Spinal cord (tissue), 10 donors: Measurements from ENCODE around the gene ROR1. TPM values are rescaled to one million over a fixed set of nuclear protein-coding genes. Genes with fewer than 3 reads are reported as not detected.

Source experiments
- DNase-seq, 6 donors: peaks; one replicate each; pipeline versions ENCODE4 v3.0.0 to v3.0.0-alpha.2; 2013 to 2015; ENCODE audit warnings: low spot score in 6 of 6, low read depth in 4 of 6
- H3K27ac ChIP-seq: one replicate; pipeline ENCODE4 v1.5.1; 2013; ENCODE audit warnings: low read depth, low read length, control low read depth
- H3K27me3 ChIP-seq: one replicate; pipeline ENCODE4 v1.6.1; 2013; ENCODE audit warnings: low read length; ENCODE audit not compliant: control insufficient read depth, insufficient read depth
- H3K36me3 ChIP-seq: one replicate; pipeline ENCODE4 v1.6.1; 2013; ENCODE audit warnings: low read length; ENCODE audit not compliant: control insufficient read depth, insufficient read depth
- H3K4me1 ChIP-seq: one replicate; pipeline ENCODE4 v1.6.1; 2013; ENCODE audit warnings: low read length; ENCODE audit not compliant: control insufficient read depth, insufficient read depth
- H3K4me3 ChIP-seq: one replicate; pipeline ENCODE4 v1.5.1; 2013; ENCODE audit warnings: low read depth, low read length, control low read depth
- H3K9me3 ChIP-seq: one replicate; pipeline ENCODE4 v1.6.1; 2013; ENCODE audit warnings: low read length; ENCODE audit not compliant: control insufficient read depth, insufficient read depth
- WGBS: methylation state at CpG from one replicate; pipeline ENCODE4 v1.1.5; 2013; ENCODE audit warnings: missing lambda C conversion rate; ENCODE audit not compliant: insufficient coverage; 5-methylcytosine and 5-hydroxymethylcytosine counted together
- polyA plus RNA-seq, 2 donors: library from polyadenylated mRNA; unstranded; fragments of 120-200 nt; gene quantifications; one replicate each; pipeline ENCODE4 v1.2.1, GENCODE V29; 2013; ENCODE audit not compliant: insufficient read length in 2 of 2
- total RNA-seq, 2 donors: library from RNA; depleted of rRNA in 1 of 2; stranded (reverse); fragments of 120-200 nt in 1 of 2; fragments of >200 nt in 1 of 2; gene quantifications; one replicate each; pipeline versions ENCODE4 v1.2.3 to v1.2.4, GENCODE V29; 2013 to 2014
- donor health status: healthy.

Gene ROR1
- total and polyA plus RNA-seq, 4 donors: 4.0 to 16.5 (median 7.9) TPM

GRCh38 chr1:64150266-64150665 is 376.4 kb downstream of the ROR1 start:
- WGBS: 75% methylated on average over 3 of the region's 4 CpGs
- DNase-seq: no peak
- Histone ChIP-seq H3K4me3 (no peak overlapping the region), H3K4me1 (no peaks in the 10 kb centered on the region), H3K9me3 (no peaks in the 10 kb centered on the region), H3K27ac (no peak overlapping the region), H3K36me3 (no peaks in the 10 kb centered on the region), H3K27me3 (no peaks in the 10 kb centered on the region)

- H3K36me3 ChIP-seq: no peaks in the 10 kb centered on the region
- H3K9me3 ChIP-seq: no peaks in the 10 kb centered on the region
- DNase-seq: no peak
- WGBS: no CpG with 5 or more reads among the region's 2 CpGs
- H3K27ac ChIP-seq: no peak overlapping the region
- no peaks in the 10 kb centered on the region for H3K27me3 ChIP-seq
- no peak overlapping the region for H3K4me3 ChIP-seq
- H3K4me1 ChIP-seq: no peaks in the 10 kb centered on the region
These were observed 377.0 kb downstream of the ROR1 start for GRCh38 chr1:64150729-64151230.

GRCh38 chr1:64155278-64155677 is 381.5 kb downstream of the ROR1 start:
- WGBS: no CpG with 5 or more reads among the region's 1 CpG
- H3K4me1 ChIP-seq: no peaks in the 10 kb centered on the region
- H3K36me3 ChIP-seq: no peaks in the 10 kb centered on the region
- H3K27ac ChIP-seq: peak overlapping the region; percentile 6
- no peaks in the 10 kb centered on the region for H3K27me3 ChIP-seq
- peak in 2 of 6 donors; percentile 28 to 70 for DNase-seq
- no peak overlapping the region for H3K4me3 ChIP-seq
- H3K9me3 ChIP-seq: no peaks in the 10 kb centered on the region

- Histone ChIP-seq H3K27me3 (no peaks in the 10 kb centered on the region), H3K36me3 (no peaks in the 10 kb centered on the region), H3K4me1 (peaks cover 12% of the 10 kb centered on the region), H3K9me3 (no peaks in the 10 kb centered on the region), H3K27ac (peak overlapping the region; percentile 22), H3K4me3 (no peak overlapping the region)
- peak in 1 of 6 donors; percentile 58 for DNase-seq
- WGBS: no CpG with 5 or more reads among the region's 1 CpG
These were observed 387.6 kb downstream of the ROR1 start for GRCh38 chr1:64161357-64161941.

GRCh38 chr1:64162151-64162550 is 388.3 kb downstream of the ROR1 start:
- Histone ChIP-seq H3K27ac (peak overlapping the region; percentile 60), H3K9me3 (no peaks in the 10 kb centered on the region), H3K4me3 (no peak overlapping the region), H3K27me3 (no peaks in the 10 kb centered on the region), H3K36me3 (no peaks in the 10 kb centered on the region), H3K4me1 (peaks cover 12% of the 10 kb centered on the region)
- peak in 1 of 6 donors; percentile 20 for DNase-seq
- WGBS: 56% methylated on average over 5 of the region's 6 CpGs

- no peak overlapping the region for H3K4me3 ChIP-seq
- no CpG with 5 or more reads among the region's 1 CpG for WGBS
- H3K4me1 ChIP-seq: peaks cover 12% of the 10 kb centered on the region
- no peaks in the 10 kb centered on the region for H3K9me3 ChIP-seq
- no peaks in the 10 kb centered on the region for H3K27me3 ChIP-seq
- H3K36me3 ChIP-seq: no peaks in the 10 kb centered on the region
- no peak for DNase-seq
- peak overlapping the region; percentile 60 for H3K27ac ChIP-seq
These were observed 389.0 kb downstream of the ROR1 start for GRCh38 chr1:64162804-64163203.

GRCh38 chr1:64163431-64163830 is 389.6 kb downstream of the ROR1 start:
- WGBS: 53% methylated on average over 4 of the region's 4 CpGs
- Histone ChIP-seq H3K36me3 (no peaks in the 10 kb centered on the region), H3K27ac (peak overlapping the region; percentile 53), H3K4me3 (no peak overlapping the region), H3K27me3 (no peaks in the 10 kb centered on the region), H3K9me3 (no peaks in the 10 kb centered on the region), H3K4me1 (peaks cover 12% of the 10 kb centered on the region)
- DNase-seq: peak in 1 of 6 donors; percentile 43

GRCh38 chr1:64163970-64164369 is 390.2 kb downstream of the ROR1 start:
- peak overlapping the region; percentile 53 for H3K27ac ChIP-seq
- no CpG with 5 or more reads among the region's 1 CpG for WGBS
- peak in 2 of 6 donors; percentile 42 to 63 for DNase-seq

GRCh38 chr1:64166629-64167028 is 392.8 kb downstream of the ROR1 start:
- Histone ChIP-seq H3K9me3 (no peaks in the 10 kb centered on the region), H3K27ac (no peak overlapping the region), H3K4me3 (no peak overlapping the region), H3K4me1 (peaks cover 12% of the 10 kb centered on the region), H3K27me3 (no peaks in the 10 kb centered on the region), H3K36me3 (no peaks in the 10 kb centered on the region)
- no CpG with 5 or more reads among the region's 3 CpGs for WGBS
- no peak for DNase-seq

More at GRCh38 chr1:64163970-64164369, 390.2 kb downstream of the ROR1 start:
- H3K27me3 ChIP-seq: no peaks in the 10 kb centered on the region
- H3K4me1 ChIP-seq: peaks cover 12% of the 10 kb centered on the region
- no peaks in the 10 kb centered on the region for H3K36me3 ChIP-seq
- H3K9me3 ChIP-seq: no peaks in the 10 kb centered on the region
- H3K4me3 ChIP-seq: no peak overlapping the region

- peaks cover 11% of the 10 kb centered on the region for H3K4me1 ChIP-seq
- WGBS: 86% methylated on average over 1 of the region's 2 CpGs
These were observed 393.4 kb downstream of the ROR1 start for GRCh38 chr1:64167176-64167575.

More at GRCh38 chr1:64167176-64167575, 393.4 kb downstream of the ROR1 start:
- Histone ChIP-seq H3K36me3 (no peaks in the 10 kb centered on the region), H3K9me3 (no peaks in the 10 kb centered on the region), H3K4me3 (no peak overlapping the region), H3K27me3 (no peaks in the 10 kb centered on the region), H3K27ac (no peak overlapping the region)
- no peak for DNase-seq
